GM08714 (cell line): ENCODE measurements around the gene SIGLEC15.
"Not testable (repeated sequence)": the region's sequence is repeated elsewhere in the genome, so short reads cannot be mapped to it uniquely, and the experiment has no call there.

Experiments
- H3K4me3 ChIP-seq: fragments of 200-500 bp; sonication (Bioruptor generic); 2 replicates; pipeline ENCODE4 v1.5.1; 2014; ENCODE audit warnings: mild to moderate bottlenecking, low read length, inconsistent platforms
- ZNF274 ChIP-seq: IDR thresholded peaks from 2 replicates; pipeline ENCODE4 v1.6.1; 2012; ENCODE audit warnings: mild to moderate bottlenecking, low read depth, low read length

The SIGLEC15 gene

GRCh38 chr18:45845410-45845809 lies 19.9 kb downstream of the SIGLEC15 start:
- TF ChIP-seq ZNF274, result no peak
- H3K4me3 ChIP-seq, result no peak overlapping the region

GRCh38 chr18:45847119-45847518 lies 21.6 kb downstream of the SIGLEC15 start:
- TF ChIP-seq ZNF274, result no peak

GRCh38 chr18:45848643-45849042 lies 23.2 kb downstream of the SIGLEC15 start:
- H3K4me3 ChIP-seq, result not testable (repeated sequence)

More at GRCh38 chr18:45847119-45847518, 21.6 kb downstream of the SIGLEC15 start:
- H3K4me3 ChIP-seq, result no peak overlapping the region

- no peak for TF ChIP-seq ZNF274
- H3K4me3 ChIP-seq, result no peak overlapping the region
These were observed 24.1 kb downstream of the SIGLEC15 start for GRCh38 chr18:45849529-45849928.

GRCh38 chr18:45850021-45850420 lies 24.5 kb downstream of the SIGLEC15 start:
- TF ChIP-seq ZNF274, result no peak
- no peak overlapping the region for H3K4me3 ChIP-seq

- TF ChIP-seq ZNF274, result no peak
- no peak overlapping the region for H3K4me3 ChIP-seq
These were observed 25.9 kb downstream of the SIGLEC15 start for GRCh38 chr18:45851161-45851925.

- no peak for TF ChIP-seq ZNF274
- H3K4me3 ChIP-seq, result no peak overlapping the region
These were observed 27.2 kb downstream of the SIGLEC15 start for GRCh38 chr18:45852631-45853030.

- H3K4me3 ChIP-seq, result no peak overlapping the region
- TF ChIP-seq ZNF274, result no peak
These were observed 28.6 kb downstream of the SIGLEC15 start for GRCh38 chr18:45854036-45854586.

GRCh38 chr18:45856531-45856930 lies 31.1 kb downstream of the SIGLEC15 start:
- no peak for TF ChIP-seq ZNF274
- H3K4me3 ChIP-seq, result no peak overlapping the region

- H3K4me3 ChIP-seq, result no peak overlapping the region
- TF ChIP-seq ZNF274, result no peak
These were observed 33.9 kb downstream of the SIGLEC15 start for GRCh38 chr18:45859334-45859733.

GRCh38 chr18:45860492-45860891 lies 35.0 kb downstream of the SIGLEC15 start:
- H3K4me3 ChIP-seq, result no peak overlapping the region
- TF ChIP-seq ZNF274, result no peak

GRCh38 chr18:45860971-45861370 lies 35.5 kb downstream of the SIGLEC15 start:
- no peak for TF ChIP-seq ZNF274
- H3K4me3 ChIP-seq, result no peak overlapping the region

- no peak for TF ChIP-seq ZNF274
- no peak overlapping the region for H3K4me3 ChIP-seq
These were observed 36.5 kb downstream of the SIGLEC15 start for GRCh38 chr18:45861926-45862325.

GRCh38 chr18:45863469-45863868 lies 38.0 kb downstream of the SIGLEC15 start:
- no peak overlapping the region for H3K4me3 ChIP-seq
- TF ChIP-seq ZNF274, result no peak

GRCh38 chr18:45864081-45864480 lies 38.6 kb downstream of the SIGLEC15 start:
- no peak overlapping the region for H3K4me3 ChIP-seq
- TF ChIP-seq ZNF274, result no peak
